HepG2 (cell line): ENCODE data around the gene DDX39B. TPM values are rescaled to one million over a fixed set of nuclear protein-coding genes. Genes with fewer than 3 reads are reported as not detected.

Source experiments
- DMAP1 ChIP-seq: IDR thresholded peaks from 2 replicates; pipeline ENCODE4 v1.6.1; 2016
- FOXK1 ChIP-seq: sonication (generic); formaldehyde crosslinking; IDR thresholded peaks from 2 replicates; pipeline ENCODE4 v1.4.0; 2020; ENCODE audit warnings: low read depth, missing genetic modification reagents, borderline replicate concordance
- GPBP1L1 ChIP-seq: sonication (generic); formaldehyde crosslinking; IDR thresholded peaks from 2 replicates; pipeline ENCODE4 v1.5.0; 2020; ENCODE audit warnings: mild to moderate bottlenecking, missing genetic modification reagents
- HMGXB3 ChIP-seq: sonication (generic); formaldehyde crosslinking; IDR thresholded peaks from 2 replicates; pipeline ENCODE4 v1.4.0; 2020; ENCODE audit warnings: missing genetic modification reagents, borderline replicate concordance
- HNF1A ChIP-seq, 2 experiments: sonication (generic) in 1 of 2; formaldehyde crosslinking in 1 of 2; IDR thresholded peaks; 2 replicates each; pipeline versions ENCODE4 v1.4.0 to v1.6.1; 2016 to 2020; ENCODE audit warnings: borderline replicate concordance in 1 of 2, low read depth in 1 of 2, mild to moderate bottlenecking in 1 of 2, missing genetic modification reagents in 1 of 2
- IKZF1 ChIP-seq: fragments of 450-650 bp; IDR thresholded peaks from 2 replicates; pipeline ENCODE4 v1.7.1; 2016
- MTERF4 ChIP-seq: sonication (generic); formaldehyde crosslinking; IDR thresholded peaks from 2 replicates; pipeline ENCODE4 v1.8.0; 2023; ENCODE audit warnings: mild to moderate bottlenecking, missing genetic modification reagents
- ZBTB7A ChIP-seq: sonication (generic); formaldehyde crosslinking; IDR thresholded peaks from 2 replicates; pipeline ENCODE4 v1.8.0; 2022; ENCODE audit warnings: mild to moderate bottlenecking, missing genetic modification reagents
- ZNF281 ChIP-seq: sonication (generic); formaldehyde crosslinking; IDR thresholded peaks from 2 replicates; pipeline ENCODE4 v1.4.0; 2020; ENCODE audit warnings: missing genetic modification reagents, borderline replicate concordance
- ZNF546 ChIP-seq: sonication (generic); formaldehyde crosslinking; conservative IDR thresholded peaks from 2 replicates; pipeline ENCODE4 v1.8.1; 2023; ENCODE audit warnings: mild to moderate bottlenecking, missing genetic modification reagents
- ZSCAN30 ChIP-seq: sonication (generic); formaldehyde crosslinking; IDR thresholded peaks from 2 replicates; pipeline ENCODE4 v1.5.0; 2020; ENCODE audit warnings: mild to moderate bottlenecking, missing genetic modification reagents
- ZSCAN31 ChIP-seq: sonication (generic); formaldehyde crosslinking; IDR thresholded peaks from 2 replicates; pipeline ENCODE4 v1.5.0; 2020; ENCODE audit warnings: low read depth, mild to moderate bottlenecking, missing genetic modification reagents
- polyA plus RNA-seq, 8 experiments: library from polyadenylated mRNA; depleted of rRNA in 3 of 8; stranded (reverse) in 7 of 8; unstranded in 1 of 8; fragments of >200 nt; fragmentation: Illumina TruSeq in 4 of 8; extraction: Trizol in 4 of 8; gene quantifications; 2 replicates each; pipeline versions ENCODE4 v1.2.1 to v1.2.3, GENCODE V29; 2011 to 2016; ENCODE audit warnings: low read depth in 4 of 8, missing spikeins in 1 of 8, mixed read lengths in 1 of 8; ENCODE audit not compliant: insufficient read depth in 1 of 8
- total RNA-seq, 5 experiments: library from RNA; depleted of rRNA; stranded (reverse); fragments of >200 nt; fragmentation: Illumina TruSeq; extraction: Trizol; gene quantifications; 2 replicates each; pipeline ENCODE4 v1.2.3, GENCODE V29; 2016; ENCODE audit warnings: low read depth in 1 of 5

The DDX39B gene
- total and polyA plus RNA-seq, 2 of the 13 experiments (the other 11 are each of a cell fraction or from before 2014, with no cell fraction given), result 570 to 678 TPM

GRCh38 chr6:31497531-31498476, 44.0 kb downstream of the DDX39B start, which contains the start of gene MICB (continued):
- TF ChIP-seq FOXK1 (CRISPR knock-in tag), result 0 out of 2 replicates have a peak, but pooled peaks have one; percentile 16
- peak; percentile 62 for TF ChIP-seq DMAP1 (CRISPR knock-in tag)
- TF ChIP-seq ZNF546 (CRISPR knock-in tag), result peak; percentile 65; the same call in 1 of the 2 replicates
- TF ChIP-seq GPBP1L1, result no peak
- 0 out of 2 replicates have a peak, but pooled peaks have one; percentile 26 for TF ChIP-seq ZBTB7A (CRISPR knock-in tag)
- TF ChIP-seq ZSCAN30 (CRISPR knock-in tag), result 0 out of 2 replicates have a peak, but pooled peaks have one; percentile 27
- TF ChIP-seq HNF1A (IDR thresholded peaks at IDR 0.05; ENCODE audit: low read depth), result no peak
- no peak for TF ChIP-seq HNF1A (CRISPR knock-in tag; IDR thresholded peaks at IDR 0.05; ENCODE audit: borderline replicate concordance)
- TF ChIP-seq MTERF4 (CRISPR knock-in tag), result 0 out of 2 replicates have a peak, but pooled peaks have one; percentile 39
- TF ChIP-seq ZNF281 (CRISPR knock-in tag), result no peak
- no peak for TF ChIP-seq IKZF1
- TF ChIP-seq ZSCAN31, result peak; percentile 19; the same call in 1 of the 2 replicates
- TF ChIP-seq HMGXB3, result peak; percentile 27; the same call in 1 of the 2 replicates
